DMS114 treated with DMSO at 0.1 percent for 48 hours (cell line): ENCODE data around the gene PCLO.

ENCODE experiments used
- DNase-seq: peaks from one replicate; lab custom pipeline; 2025; ENCODE audit not compliant: unreplicated experiment; lab: John Stamatoyannopoulos, UW

The PCLO gene

GRCh38 chr7:82841828-82842227, 320.9 kb downstream of the PCLO start:
- DNase-seq: no peak

- DNase-seq: no peak
Measured at GRCh38 chr7:82840061-82840460, 322.6 kb downstream of the PCLO start.

GRCh38 chr7:82839555-82839954, 323.1 kb downstream of the PCLO start:
- DNase-seq: no peak

GRCh38 chr7:82839063-82839462, 323.6 kb downstream of the PCLO start:
- no peak for DNase-seq

- no peak for DNase-seq
Measured at GRCh38 chr7:82838314-82838713, 324.4 kb downstream of the PCLO start.

GRCh38 chr7:82823073-82823472, 339.6 kb downstream of the PCLO start:
- no peak for DNase-seq

GRCh38 chr7:82821037-82821436, 341.6 kb downstream of the PCLO start:
- no peak for DNase-seq

GRCh38 chr7:82818171-82818570, 344.5 kb downstream of the PCLO start:
- DNase-seq: no peak

GRCh38 chr7:82816272-82816671, 346.4 kb downstream of the PCLO start:
- DNase-seq: no peak

GRCh38 chr7:82810558-82811259, 352.0 kb downstream of the PCLO start:
- DNase-seq: peak; percentile 40

GRCh38 chr7:82808633-82809032, 354.1 kb downstream of the PCLO start:
- no peak for DNase-seq

GRCh38 chr7:82805527-82805960, 357.1 kb downstream of the PCLO start:
- DNase-seq: no peak

- no peak for DNase-seq
Measured at GRCh38 chr7:82803411-82803810, 359.3 kb downstream of the PCLO start.

- DNase-seq: no peak
Measured at GRCh38 chr7:82789883-82790609, 372.6 kb downstream of the PCLO start.

- DNase-seq: no peak
Measured at GRCh38 chr7:82778021-82778420, 384.7 kb downstream of the PCLO start.

- no peak for DNase-seq
Measured at GRCh38 chr7:82762880-82763279, 399.8 kb downstream of the PCLO start.

- no peak for DNase-seq
Measured at GRCh38 chr7:82760831-82761230, 401.9 kb downstream of the PCLO start.

GRCh38 chr7:82760074-82760473, 402.6 kb downstream of the PCLO start:
- no peak for DNase-seq

GRCh38 chr7:82755705-82756551, 406.8 kb downstream of the PCLO start:
- DNase-seq: no peak

GRCh38 chr7:82750007-82750406, 412.7 kb downstream of the PCLO start:
- no peak for DNase-seq

- no peak for DNase-seq
Measured at GRCh38 chr7:82745820-82746219, 416.9 kb downstream of the PCLO start.

- DNase-seq: no peak
Measured at GRCh38 chr7:82745117-82745516, 417.6 kb downstream of the PCLO start.
